ENCODE measurements around the gene KRTAP23-1.

DNA sequence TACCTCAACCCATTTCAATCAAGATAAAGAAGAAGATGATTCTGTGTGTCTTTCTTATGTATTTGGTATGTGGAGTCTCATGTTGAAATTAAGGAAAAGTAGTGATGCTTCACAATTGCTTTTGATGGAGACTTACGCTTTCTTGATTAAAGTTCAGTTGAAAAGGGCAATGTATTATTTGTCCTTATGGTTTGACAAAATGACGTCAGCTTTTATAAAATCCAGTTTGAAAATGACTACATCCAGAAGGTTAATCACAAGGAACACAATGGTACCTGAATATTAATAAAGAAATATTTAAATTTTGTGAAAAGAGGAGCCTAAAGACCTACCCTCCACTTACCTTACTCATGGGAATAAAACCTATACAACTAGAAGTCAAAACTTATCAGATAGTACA is 32.7 kb downstream of the KRTAP23-1 start:
- TF ChIP-seq POLR2AphosphoS5 (IDR thresholded peaks at IDR 0.05; ENCODE audit: low read depth, low read length) (no peak), POLR2A (IDR thresholded peaks at IDR 0.05; ENCODE audit: low read depth, low read length) (no peak), TAF1 (IDR thresholded peaks at IDR 0.05; ENCODE audit: borderline replicate concordance, low read depth, low read length) (no peak)

Measured in GM12892 (cell line).